Stimulated activated CD8-positive, alpha-beta memory T cell treated with anti-CD3 and anti-CD28 coated beads, Interleukin-12 subunit alpha, Interleukin-12 subunit beta, amount 100 ng/mL, for 24 hours (primary cell): ENCODE data around the gene MPPED1.

Source experiments
- DNase-seq: peaks from one replicate; pipeline ENCODE4 v3.0.0-alpha.2; 2020; ENCODE audit errors: extremely low read depth

The MPPED1 gene

DNA sequence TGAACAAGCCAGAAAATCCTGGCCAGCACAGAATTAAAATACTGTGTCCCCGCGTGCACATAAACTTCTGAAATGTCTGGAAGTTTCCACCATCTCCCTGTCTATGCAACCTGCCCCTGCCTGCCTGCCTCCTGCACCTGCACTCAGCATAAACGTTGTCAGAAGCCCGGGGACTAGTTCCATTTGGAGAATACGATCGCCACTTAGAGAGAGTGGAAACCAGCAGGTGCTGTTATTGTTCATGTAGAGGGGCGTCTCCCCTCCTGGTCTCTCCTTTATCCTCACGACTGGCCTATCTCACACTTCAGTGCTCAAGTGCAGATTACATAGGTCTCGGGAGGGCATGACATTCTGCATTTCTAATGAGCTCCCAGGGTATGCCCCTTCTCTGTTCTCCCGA, 35.6 kb downstream of the MPPED1 start:
- no peak for DNase-seq

DNA sequence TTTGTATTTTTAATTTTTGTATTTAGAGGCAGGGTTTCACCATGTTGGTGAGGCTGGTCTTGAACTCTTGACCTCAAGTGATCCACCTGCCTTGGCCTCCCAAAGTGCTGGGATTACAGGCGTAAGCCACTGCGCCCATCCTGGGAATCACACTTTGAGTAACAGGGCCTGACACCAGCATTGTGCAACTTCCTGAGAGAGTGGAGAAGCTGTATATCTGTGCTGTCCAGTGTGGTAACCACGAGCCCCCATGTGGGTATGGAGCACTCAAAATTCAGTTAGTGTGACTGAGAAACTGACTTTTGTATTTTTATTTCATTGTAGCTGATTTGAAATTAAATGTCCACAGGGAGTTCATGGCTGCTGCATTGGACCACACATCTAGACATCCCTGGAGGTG, 36.2 kb downstream of the MPPED1 start:
- DNase-seq = no peak

DNA sequence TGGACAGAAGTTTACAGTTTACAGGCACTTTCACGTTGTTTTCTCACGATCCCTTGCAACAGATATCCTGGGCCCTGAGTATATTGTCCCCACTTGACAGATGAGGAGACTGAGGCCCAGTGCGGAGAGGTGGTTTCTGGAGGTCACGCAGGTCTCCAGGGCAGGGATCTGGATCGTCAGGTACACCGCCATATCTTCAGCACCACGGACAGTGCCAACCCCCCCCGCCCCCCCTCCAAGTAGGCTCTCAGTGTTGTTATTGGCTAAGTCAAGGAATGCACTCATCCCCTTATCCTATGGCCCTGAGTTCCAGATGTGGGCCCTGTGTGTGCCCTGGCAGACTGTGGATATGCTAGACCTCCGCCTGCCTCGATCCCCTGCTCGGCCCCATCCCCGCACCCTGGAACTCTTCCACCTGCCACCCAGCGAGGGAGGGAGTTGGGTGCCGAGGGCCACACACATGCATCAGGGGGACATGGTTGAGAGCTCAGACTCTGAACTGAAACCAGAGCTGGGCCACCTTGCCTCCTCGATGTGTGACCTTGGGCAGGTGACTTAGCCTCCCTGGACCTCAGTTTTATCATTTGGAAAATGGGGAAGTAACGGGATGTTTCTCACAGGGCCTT, 37.5 kb downstream of the MPPED1 start:
- no peak for DNase-seq

DNA sequence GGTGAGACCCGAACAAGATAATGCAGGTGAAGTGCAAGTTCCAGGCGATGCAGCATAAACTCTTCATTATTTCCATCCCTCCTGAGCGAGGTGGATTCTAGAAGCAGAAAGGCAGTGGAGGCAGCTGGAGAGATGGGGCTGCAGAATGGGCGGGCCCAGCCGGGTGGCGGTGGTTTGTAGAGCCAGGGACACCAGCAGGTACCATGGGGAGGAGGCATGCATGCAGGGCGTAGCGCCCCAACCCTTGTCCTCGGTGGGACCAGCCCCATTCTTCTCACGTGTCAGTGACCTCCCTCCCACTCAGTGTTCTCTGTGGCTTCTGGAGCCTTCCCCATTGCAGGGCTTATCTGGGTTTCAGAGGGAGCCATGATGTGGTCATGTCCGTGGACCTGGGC, 38.0 kb downstream of the MPPED1 start:
- DNase-seq = no peak

DNA sequence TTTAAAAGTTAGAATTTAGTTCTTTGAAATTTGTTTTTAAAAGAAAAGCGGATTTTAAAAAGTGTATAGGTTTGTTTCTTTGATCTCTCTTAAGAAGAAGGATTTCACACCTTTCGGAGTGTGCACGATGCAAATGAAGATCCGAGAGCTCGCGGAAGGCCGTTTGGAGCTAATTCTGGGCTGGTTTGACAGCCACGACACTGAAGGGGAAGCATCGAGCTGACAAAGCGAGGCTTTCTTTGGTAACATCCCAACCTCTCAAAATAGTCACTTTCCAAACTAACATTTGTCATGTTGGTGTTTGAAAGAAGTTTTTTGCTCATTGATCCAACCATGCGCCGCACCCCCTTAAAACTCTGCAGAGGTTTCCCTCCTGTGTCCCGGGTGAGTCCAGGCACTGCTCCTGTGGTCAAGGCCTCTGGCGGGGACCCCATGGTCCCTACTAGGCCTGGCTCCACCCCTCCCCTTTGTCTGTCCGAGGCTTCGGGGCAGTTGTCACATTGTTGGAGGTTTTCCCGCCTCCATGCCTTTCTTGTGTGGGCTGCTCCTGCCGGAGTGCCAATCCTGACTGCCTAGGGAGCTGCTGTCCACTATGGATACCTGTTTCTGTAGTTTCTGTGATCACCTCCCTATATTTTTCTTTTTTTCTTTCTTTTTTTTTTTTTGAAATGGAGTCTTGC, 39.7 kb downstream of the MPPED1 start:
- no peak for DNase-seq

DNA sequence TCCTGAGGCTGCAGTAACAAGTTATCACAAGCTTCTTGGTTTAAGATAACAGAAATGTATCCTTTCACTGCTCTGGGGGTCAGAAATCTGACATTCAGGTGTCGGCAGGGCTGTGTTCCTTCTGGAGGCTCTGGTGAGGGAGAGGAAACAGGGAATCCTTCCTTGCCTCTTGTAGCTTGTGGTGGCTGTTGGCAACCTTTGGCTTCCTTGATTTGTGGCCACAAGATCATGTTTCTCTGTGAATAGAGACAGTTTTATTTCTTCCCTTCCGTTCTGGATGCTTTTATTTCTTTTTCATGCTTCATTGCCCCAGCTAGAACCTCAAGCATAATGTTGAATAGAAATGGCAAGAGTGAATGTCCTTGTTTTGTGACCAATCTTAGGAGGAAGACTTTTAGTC, 44.0 kb downstream of the MPPED1 start:
- no peak for DNase-seq

DNA sequence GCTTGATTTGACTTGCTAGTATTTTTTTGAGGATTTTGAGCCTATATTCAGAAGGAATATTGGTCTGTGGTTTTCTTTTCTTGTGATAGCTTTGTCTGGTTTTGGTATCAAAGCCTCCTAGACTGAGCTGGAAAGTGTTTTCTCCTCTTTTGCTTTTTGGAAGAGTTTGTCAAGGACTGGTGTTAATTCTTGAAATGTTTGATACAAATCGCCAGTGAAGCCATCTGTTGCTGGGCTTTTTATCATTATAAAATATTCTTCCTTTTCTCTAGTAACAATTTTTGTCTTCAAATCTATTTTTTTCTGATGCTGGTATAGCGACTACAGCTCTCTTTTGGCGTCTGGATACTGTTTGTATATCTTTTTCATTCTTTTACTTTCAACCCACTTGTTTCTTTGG, 45.2 kb downstream of the MPPED1 start:
- DNase-seq = no peak

DNA sequence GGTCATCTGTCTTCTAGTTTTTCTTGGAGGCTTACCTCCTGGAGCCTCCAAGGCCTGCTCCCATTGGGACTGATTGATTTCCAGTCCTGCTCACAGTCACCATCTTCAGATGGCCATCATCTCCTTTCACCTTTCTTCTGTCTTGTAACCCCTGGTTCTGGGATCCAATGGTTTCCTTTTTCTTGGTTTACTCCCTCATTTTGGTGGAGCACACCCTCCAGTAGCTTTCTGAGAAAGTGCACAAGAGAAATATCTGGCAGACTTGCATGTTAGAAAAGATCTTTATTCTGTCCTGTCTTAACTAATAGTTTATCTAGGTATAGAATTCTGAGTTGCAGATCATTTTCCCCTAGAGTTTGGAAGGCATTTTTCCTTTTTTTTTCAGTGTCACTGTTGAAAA, 50.9 kb downstream of the MPPED1 start:
- DNase-seq = no peak

DNA sequence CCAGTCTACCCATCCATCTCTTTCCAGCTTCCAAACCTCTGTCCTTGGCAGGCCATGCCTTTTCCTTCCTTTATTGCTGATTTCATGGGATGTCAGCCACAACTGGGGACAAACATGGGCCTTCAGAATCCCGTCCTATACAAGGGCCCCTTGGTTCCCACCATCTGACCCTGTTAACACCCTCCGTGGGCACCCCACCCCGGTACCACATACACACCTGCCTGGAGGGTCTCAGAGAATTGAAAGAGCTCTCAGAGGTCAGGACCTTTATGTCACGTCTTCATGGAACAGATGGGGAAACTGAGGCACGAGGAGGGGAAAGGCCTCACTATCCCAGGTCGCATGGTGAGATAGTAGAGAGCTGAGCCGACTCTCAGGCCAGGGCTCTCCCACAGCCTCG, 53.0 kb downstream of the MPPED1 start:
- DNase-seq = no peak

DNA sequence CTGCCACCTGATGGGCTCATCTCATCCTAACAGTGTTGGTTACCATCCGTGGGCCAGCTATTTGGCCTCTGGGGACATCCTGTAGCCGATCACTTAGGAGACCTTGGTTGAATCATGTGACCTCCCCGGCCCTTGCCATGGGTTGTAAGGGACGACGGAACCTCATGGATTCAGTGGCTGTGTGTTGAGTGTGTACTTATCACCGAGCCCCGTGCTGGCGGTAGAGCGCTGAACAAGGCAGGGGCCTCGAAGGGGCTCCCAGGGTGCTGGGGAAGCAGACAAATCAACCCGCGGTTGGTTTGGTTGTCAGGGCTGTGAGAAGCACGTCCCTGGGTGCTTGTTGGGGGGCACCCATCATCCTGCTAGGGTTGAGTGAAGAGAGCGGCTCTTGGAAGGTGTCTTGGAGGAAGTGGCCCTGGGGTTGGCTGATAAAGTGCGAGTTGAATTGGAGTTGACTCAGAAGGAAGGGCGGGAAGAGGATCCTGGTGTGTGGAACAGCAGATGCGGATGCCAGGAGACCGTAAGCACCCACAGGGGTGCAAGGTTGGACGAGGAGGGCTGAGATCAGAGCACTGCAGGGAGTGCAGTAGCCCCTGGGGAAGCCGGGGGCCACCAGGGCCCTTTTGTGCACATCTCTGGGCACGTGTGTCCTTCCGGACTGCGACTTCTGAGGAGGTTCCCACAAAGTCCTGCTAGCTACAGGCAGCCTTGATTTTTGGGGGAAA, 53.6 kb downstream of the MPPED1 start:
- DNase-seq = no peak

DNA sequence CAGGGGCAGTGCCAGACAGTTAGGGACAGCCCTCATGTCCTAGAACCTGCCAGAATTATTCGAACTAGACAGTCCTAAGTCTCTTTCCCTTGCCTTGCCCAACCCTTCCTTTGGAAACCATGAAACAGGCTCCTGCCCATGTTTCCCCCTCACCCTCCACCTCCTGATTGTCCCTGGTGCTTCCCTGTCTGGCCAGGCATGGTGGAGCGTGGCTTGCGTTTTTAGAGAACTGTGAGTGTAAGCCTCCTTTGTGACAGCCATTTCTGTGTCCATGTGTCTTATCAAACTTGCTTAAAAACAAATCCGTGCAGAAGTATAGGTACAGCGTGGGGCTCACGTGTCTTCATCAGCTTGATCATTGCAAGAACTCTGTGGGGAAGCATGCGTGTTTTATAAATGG, 54.9 kb downstream of the MPPED1 start:
- DNase-seq = no peak

DNA sequence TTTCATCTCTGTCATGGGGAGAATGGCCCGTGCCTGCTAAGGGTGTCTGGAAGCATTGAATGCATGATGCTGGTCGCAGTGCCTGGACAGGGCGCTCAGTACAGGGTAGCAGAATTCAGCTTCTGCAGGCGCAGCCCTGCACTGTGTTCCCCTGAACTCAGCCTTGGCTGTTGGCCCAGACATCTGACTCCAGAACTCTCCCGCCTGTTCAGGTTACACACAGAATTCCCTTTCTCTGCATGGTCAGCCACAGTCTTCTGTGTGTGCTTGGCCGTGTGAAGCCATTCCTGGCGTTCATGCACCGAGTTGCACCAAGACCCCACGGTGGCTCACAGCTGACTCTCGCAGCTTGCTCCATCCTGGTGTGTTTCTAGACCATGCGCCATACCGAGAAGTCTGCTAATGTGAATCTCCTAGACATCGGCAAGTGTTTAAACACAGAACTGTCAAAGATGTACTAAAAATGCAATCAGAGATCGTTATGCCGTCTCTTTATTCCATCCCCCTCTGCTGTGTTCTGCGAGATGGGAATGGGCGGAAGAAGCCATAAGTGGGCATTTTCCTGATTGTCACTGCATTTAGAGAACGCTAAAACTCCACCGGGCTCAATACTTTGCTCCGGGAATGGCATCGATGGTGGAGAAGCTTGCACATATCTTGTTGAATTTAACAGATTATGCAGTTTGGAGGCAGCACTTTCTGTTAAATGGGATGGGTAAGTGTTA, 55.6 kb downstream of the MPPED1 start:
- no peak for DNase-seq

DNA sequence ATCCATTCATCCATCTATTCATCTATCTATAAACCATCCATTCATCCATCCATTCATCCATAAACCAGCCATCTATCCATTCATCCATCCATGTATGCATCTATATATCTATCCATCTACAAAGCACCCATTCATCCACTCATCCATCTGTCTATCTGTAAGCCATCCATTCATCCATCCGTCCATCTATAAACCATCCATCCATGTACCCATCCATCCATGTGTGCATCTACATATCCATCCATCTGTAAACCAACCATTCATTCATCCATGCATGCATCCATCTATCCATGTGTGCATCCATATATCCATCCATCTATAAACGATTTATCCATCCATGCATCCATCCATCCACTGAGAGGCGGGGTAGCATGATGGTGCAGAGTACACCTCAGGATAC, 58.4 kb downstream of the MPPED1 start:
- DNase-seq = no peak

DNA sequence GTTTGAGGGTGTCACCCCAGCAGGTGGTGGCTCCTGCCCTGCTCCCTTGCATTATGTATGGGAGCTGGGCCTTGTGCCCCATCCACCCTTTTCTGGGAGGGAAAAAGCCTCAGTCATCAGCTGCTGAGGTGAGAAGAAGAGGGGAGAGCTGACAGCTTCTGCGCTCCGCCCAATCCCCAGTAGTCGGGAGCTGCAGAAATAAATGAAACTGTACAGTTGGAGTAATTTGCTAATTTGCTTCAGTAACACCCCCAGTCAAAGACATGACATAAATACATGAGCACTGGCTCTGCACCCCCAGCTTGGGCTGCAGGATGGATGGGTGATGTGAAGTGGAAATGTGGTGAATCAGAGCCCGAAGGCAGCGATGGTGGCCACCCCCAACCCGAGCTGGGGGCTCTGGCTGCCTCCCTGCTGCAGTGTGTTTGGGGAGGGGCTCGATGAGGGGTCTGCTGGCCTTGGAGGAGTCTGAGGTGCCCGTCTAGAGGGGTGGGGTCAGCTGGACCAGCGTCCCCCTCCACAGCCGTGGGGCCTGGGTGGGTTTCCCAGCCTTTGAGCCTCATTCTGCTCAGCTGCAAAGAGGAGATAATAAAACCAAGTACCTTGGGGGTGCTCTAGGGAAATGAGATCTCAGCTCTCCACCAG, 59.2 kb downstream of the MPPED1 start:
- DNase-seq = no peak

DNA sequence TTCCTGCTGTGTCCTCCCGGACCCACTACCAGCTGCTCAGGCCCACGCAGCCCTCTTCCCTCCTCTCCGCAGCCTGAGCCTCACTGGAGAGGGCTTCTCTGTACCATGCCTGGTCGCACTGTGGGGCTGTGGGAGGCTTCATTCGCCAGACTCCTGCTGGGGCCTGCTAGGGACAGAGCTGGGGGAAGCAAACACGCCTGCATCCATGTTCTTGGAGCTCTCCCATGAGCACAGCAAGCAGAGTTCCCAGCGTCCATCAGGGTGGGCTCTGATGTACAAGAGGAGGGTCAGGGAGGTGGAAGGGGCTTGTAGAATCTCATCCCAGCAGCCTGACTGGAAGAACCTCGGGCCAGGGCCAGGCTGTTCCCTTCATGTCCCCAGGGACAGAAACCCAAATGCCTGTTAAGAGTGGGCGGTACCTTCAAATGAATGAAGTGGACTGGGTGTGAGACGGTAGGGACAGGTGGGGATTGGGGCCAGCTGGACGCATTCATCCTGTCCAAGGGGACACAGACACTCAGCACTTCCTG, 59.9 kb downstream of the MPPED1 start:
- DNase-seq = no peak

DNA sequence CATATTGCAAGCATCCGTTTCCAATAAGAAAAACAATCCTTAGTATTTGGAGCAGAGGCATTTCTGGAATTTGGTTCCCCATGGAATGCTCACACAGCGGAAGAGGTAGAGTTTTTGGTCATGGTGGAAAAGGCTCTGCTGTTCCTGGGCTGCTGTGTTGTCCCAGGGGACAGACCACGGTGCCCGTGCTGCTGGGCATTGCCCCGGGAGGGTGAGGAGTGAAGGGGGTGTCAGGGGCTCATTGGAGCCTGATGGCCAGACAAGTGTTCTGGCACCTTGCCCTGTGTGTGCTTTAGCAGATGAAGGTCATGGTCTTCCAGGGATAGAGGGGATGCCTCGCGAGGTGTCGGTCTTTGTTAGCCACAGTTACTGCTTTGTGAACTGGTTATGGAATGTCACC, 61.2 kb downstream of the MPPED1 start:
- no peak for DNase-seq

DNA sequence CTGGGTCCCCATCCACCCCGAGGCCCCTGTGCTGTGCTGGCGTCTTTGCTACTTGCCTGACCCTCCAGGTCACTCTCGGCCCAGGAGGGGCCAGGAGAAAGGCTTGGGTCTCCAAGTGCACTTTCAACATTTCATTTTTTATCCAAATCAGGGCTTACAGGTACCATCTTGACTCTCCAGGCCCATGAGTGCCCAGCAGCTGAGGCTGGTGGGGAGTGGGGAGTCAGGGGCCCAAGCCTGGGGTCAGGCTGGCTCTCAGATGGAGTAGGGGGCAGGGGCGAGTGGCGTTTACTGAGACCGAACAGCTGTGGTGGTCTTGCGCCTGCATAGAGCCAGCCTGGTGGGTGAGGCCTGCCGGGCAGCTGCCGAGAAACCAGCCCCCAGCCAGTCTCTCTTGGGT, 61.6 kb downstream of the MPPED1 start:
- DNase-seq = no peak

DNA sequence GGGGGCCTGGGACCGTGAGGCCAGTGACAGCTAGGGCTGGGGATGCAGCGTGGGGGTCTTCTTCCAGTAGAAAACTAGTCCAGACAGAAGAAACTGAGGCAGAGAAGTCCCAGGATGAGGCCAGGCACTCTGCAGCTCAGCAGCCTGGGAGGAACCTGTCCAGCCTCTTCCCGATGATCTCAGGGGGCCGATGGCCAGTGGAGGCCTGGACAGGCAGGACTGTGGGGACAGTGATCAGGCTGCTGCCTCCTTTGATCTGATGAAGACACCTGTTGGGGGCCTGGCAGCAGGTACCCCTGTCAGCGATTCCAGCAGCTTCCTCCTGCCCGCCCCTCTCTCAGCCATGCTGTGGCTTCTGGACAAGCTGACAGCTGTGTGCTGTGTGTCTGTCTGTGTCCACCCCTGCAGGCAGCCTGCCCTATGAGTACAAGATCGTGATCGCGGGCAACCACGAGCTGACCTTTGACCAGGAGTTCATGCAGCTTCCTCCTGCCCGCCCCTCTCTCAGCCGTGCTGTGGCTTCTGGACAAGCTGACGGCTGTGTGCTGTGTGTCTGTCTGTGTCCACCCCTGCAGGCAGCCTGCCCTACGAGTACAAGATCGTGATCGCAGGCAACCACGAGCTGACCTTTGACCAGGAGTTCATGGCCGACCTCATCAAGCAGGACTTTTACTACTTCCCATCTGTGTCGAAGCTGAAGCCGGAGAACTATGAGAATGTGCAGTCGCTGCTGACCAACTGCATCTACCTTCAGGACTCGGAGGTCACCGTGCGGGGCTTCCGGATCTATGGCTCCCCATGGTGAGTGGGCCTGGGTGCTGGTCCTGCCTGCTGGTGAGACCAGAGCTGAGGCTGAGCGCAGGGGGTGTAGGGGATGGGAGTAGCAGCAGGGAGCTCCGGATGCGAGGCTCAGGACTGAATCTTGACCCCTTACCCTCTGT, 62.6 kb downstream of the MPPED1 start:
- no peak for DNase-seq

DNA sequence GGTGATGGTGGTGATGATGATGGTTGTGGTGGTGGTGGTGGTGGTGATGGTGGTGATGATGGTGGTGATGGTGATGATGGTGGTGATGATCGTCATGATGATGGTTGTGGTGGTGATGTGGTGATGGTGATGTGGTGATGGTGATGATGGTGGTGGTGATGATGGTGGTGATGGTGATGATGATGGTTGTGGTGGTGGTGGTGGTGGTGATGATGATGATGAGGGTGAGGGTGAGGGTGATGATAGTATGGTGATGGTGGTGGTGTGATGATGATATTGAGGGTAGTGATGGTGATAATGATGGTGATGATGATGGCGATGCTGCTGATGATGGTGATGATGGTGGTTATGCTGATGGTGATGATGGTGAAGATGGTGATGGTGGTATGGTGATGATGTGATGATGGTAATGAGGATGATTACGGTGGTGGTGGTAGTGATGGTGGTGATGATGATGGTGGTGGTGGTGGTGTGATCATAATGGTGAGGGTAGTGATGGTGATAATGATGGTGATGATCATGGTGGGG, 63.8 kb downstream of the MPPED1 start:
- DNase-seq = no peak

DNA sequence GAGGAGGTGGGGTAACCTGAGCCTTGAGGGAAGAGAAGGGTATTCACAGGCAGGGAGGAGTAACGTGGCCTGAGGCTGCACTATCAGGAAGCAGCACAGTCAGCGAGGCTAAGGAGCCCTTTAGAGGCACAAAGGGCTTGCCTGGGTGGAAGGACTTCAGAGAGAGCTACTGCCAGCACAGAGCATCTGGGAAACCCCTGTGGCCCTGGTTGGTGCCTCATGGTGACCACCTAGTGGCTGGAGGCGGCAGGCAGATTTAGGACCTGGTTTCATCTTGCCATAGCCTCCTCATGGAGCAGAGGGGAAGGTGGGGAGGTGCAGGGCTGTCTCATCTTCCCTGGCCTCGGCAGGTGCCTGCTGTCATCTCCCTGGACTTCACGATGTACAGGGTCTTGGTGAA, 64.5 kb downstream of the MPPED1 start:
- no peak for DNase-seq
